Measurements from ENCODE around the gene FAIM. TPM values are rescaled to one million over a fixed set of nuclear protein-coding genes. Genes with fewer than 3 reads are reported as not detected.
"Not testable (repeated sequence)": the region's sequence is repeated elsewhere in the genome, so short reads cannot be mapped to it uniquely, and the experiment has no call there.

The FAIM gene
- 13.3 TPM for total RNA-seq

GRCh38 chr3:138608322-138609135 lies at the start of gene FAIM:
FAIM (plus strand) TSS chr3:138608771; CDS start chr3:138619727, 10,956 bp downstream.
- Histone ChIP-seq H3K4me1 (peaks cover 9% of the 10 kb centered on the region), H3K27me3 (no peaks in the 10 kb centered on the region), H3K4me3 (peak within 1 kb of the TSS; percentile 64 to 87), H3K9me3 (no peaks in the 10 kb centered on the region), H3K36me3 (no peaks in the 10 kb centered on the region), H3K27ac (peak within 1 kb of the TSS; percentile 91)
- no peak for DNase-seq (ENCODE audit: extremely low spot score in 2 of 2)
- TF ChIP-seq POLR2AphosphoS5 (IDR thresholded peaks at IDR 0.05; ENCODE audit: insufficient read depth in 1 of 2, low read depth in 1 of 2) (peak in 1 of 2 donors; percentile 59), CTCF (IDR thresholded peaks at IDR 0.05) (no peak)
- intact Hi-C loops (cut with DNase I): loop anchor here (10.0 kb wide), 1 partner anchor 226 kb away; the partner anchor contains the start of gene PIK3CB

GRCh38 chr3:138559134-138559533 lies 49.4 kb upstream of the FAIM start:
- intact Hi-C loops (cut with DNase I): no loop called here
- TF ChIP-seq POLR2A (IDR thresholded peaks at IDR 0.05) (no peak), POLR2AphosphoS5 (IDR thresholded peaks at IDR 0.05; ENCODE audit: insufficient read depth in 1 of 2, low read depth in 1 of 2) (no peak), CTCF (IDR thresholded peaks at IDR 0.05) (no peak)
- Histone ChIP-seq H3K36me3 (peaks cover 0 to 34% of the 10 kb centered on the region in 2 donors), H3K9me3 (peaks cover 13% of the 10 kb centered on the region), H3K27ac (no peak overlapping the region), H3K27me3 (no peaks in the 10 kb centered on the region), H3K4me1 (no peaks in the 10 kb centered on the region), H3K4me3 (no peak overlapping the region)
- DNase-seq (ENCODE audit: extremely low spot score in 2 of 2): no peak

- Histone ChIP-seq H3K4me1 (no peaks in the 10 kb centered on the region), H3K27me3 (no peaks in the 10 kb centered on the region), H3K27ac (no peak overlapping the region), H3K9me3 (peaks cover 13% of the 10 kb centered on the region), H3K36me3 (peaks cover 0 to 34% of the 10 kb centered on the region in 2 donors), H3K4me3 (no peak overlapping the region)
- TF ChIP-seq CTCF (IDR thresholded peaks at IDR 0.05): no peak
- no peak for TF ChIP-seq POLR2A (IDR thresholded peaks at IDR 0.05)
- TF ChIP-seq POLR2AphosphoS5 (IDR thresholded peaks at IDR 0.05; ENCODE audit: insufficient read depth in 1 of 2, low read depth in 1 of 2): no peak
- intact Hi-C loops (cut with DNase I): no loop called here
- no peak for DNase-seq (ENCODE audit: extremely low spot score in 2 of 2)
Observed at GRCh38 chr3:138560501-138560900, 48.1 kb upstream of the FAIM start.

- peaks cover 0 to 24% of the 10 kb centered on the region in 2 donors for H3K36me3 ChIP-seq
- H3K27ac ChIP-seq; H3K27me3 ChIP-seq; intact Hi-C loops (cut with DNase I); DNase-seq (ENCODE audit: extremely low spot score in 2 of 2); H3K4me3 ChIP-seq; H3K4me1 ChIP-seq: not testable (repeated sequence)
- peaks cover 13% of the 10 kb centered on the region for H3K9me3 ChIP-seq
Observed at GRCh38 chr3:138562902-138563301, 45.7 kb upstream of the FAIM start.

GRCh38 chr3:138566293-138566692 lies 42.3 kb upstream of the FAIM start:
- H3K36me3 ChIP-seq; H3K27me3 ChIP-seq; H3K9me3 ChIP-seq; H3K4me1 ChIP-seq; H3K4me3 ChIP-seq; intact Hi-C loops (cut with DNase I); H3K27ac ChIP-seq; DNase-seq (ENCODE audit: extremely low spot score in 2 of 2): not testable (repeated sequence)

- no peaks in the 10 kb centered on the region for H3K4me1 ChIP-seq
- intact Hi-C loops (cut with DNase I): no loop called here
- TF ChIP-seq CTCF (IDR thresholded peaks at IDR 0.05) (no peak), POLR2AphosphoS5 (IDR thresholded peaks at IDR 0.05; ENCODE audit: insufficient read depth in 1 of 2, low read depth in 1 of 2) (no peak), POLR2A (IDR thresholded peaks at IDR 0.05) (no peak)
- H3K27me3 ChIP-seq: no peaks in the 10 kb centered on the region
- H3K9me3 ChIP-seq: no peaks in the 10 kb centered on the region
- peaks cover 0 to 6% of the 10 kb centered on the region in 2 donors for H3K36me3 ChIP-seq
- H3K4me3 ChIP-seq: no peak overlapping the region
- no peak overlapping the region for H3K27ac ChIP-seq
- no peak for DNase-seq (ENCODE audit: extremely low spot score in 2 of 2)
Observed at GRCh38 chr3:138567403-138567802, 41.2 kb upstream of the FAIM start.
